ENCODE data around the gene TRIM5. TPM values are rescaled to one million over a fixed set of nuclear protein-coding genes. Genes with fewer than 3 reads are reported as not detected.

Gene TRIM5
- total RNA-seq, 1 donor from 2014 or later = 44.3 TPM

- DNase-seq (ENCODE audit: low read depth) = peak; percentile 78
Measured at GRCh38 chr11:5624489-5625279, 60.2 kb downstream of the TRIM5 start, which contains the start of gene TRIM34. Gene TRIM34 (plus strand): TSS chr11:5625001. CDS start chr11:5632332, 7,331 bp downstream.

- no peak for DNase-seq (ENCODE audit: low read depth)
Measured at GRCh38 chr11:5622802-5623201, 62.1 kb downstream of the TRIM5 start.

GRCh38 chr11:5621580-5621979 is 63.3 kb downstream of the TRIM5 start:
- DNase-seq (ENCODE audit: low read depth) = no peak

- peak; percentile 90 for DNase-seq (ENCODE audit: low read depth)
Measured at GRCh38 chr11:5620651-5621521, 64.0 kb downstream of the TRIM5 start.

GRCh38 chr11:5618807-5619206 is 66.1 kb downstream of the TRIM5 start:
- DNase-seq (ENCODE audit: low read depth) = peak; percentile 32

Other genes with a start within 250 kb of the TRIM5 start
- 0.20 TPM in 1 of 2 replicates, not detected in the other for gene OR51I1, start 243.6 kb downstream of the TRIM5 start, total RNA-seq
- not detected in 2 replicates for gene OR51I2, start 235.8 kb downstream of the TRIM5 start, total RNA-seq
- 0.10 TPM in 1 of 2 replicates, not detected in the other for gene OR52D1, start 196.4 kb downstream of the TRIM5 start, total RNA-seq
- gene UBQLN3, start 175.1 kb downstream of the TRIM5 start, total RNA-seq = 0.05 TPM in 1 of 2 replicates, not detected in the other
- gene UBQLNL, start 168.4 kb downstream of the TRIM5 start, total RNA-seq = 0.30 TPM in 1 of 2 replicates, not detected in the other
- 0.10 TPM in 1 of 2 replicates, not detected in the other for gene OR52H1, start 136.5 kb downstream of the TRIM5 start, total RNA-seq
- not detected in 2 replicates for gene OR52B6, start 104.2 kb downstream of the TRIM5 start, total RNA-seq
- 10.4 and 19.5 TPM in 2 replicates for gene TRIM6, start 88.4 kb downstream of the TRIM5 start, total RNA-seq
- 10.7 and 15.3 TPM in 2 replicates for gene TRIM34, start 60.1 kb downstream of the TRIM5 start, total RNA-seq
- 148 and 284 TPM in 2 replicates for gene TRIM22, start 4.7 kb upstream of the TRIM5 start, total RNA-seq
- gene OR56B1, start 51.4 kb upstream of the TRIM5 start, total RNA-seq = not detected in 2 replicates
- gene OR52N4, start 69.2 kb upstream of the TRIM5 start, total RNA-seq = not detected in 2 replicates
- gene OR52N5, start 98.3 kb upstream of the TRIM5 start, total RNA-seq = not detected in 2 replicates
- not detected in 2 replicates for gene OR52N1, start 106.2 kb upstream of the TRIM5 start, total RNA-seq
- not detected in 2 replicates for gene OR52N2, start 123.8 kb upstream of the TRIM5 start, total RNA-seq
- not detected in 2 replicates for gene OR52E6, start 156.8 kb upstream of the TRIM5 start, total RNA-seq
- gene OR52E8, start 172.6 kb upstream of the TRIM5 start, total RNA-seq = not detected in 2 replicates
- gene OR52E4, start 195.6 kb upstream of the TRIM5 start, total RNA-seq = not detected in 2 replicates
- not detected in 2 replicates for gene OR52E5, start 208.1 kb upstream of the TRIM5 start, total RNA-seq